Body of pancreas (tissue), 4 donors: ENCODE data around the gene OSBPL6.

Source experiments
- CTCF ChIP-seq, 7 experiments: fragments of 450-650 bp in 4 of 7; fragments of 200-600 bp in 3 of 7; sonication (generic) in 3 of 7; IDR thresholded peaks; one replicate each; pipeline ENCODE4 v1.5.1; 2016 to 2019; ENCODE audit warnings: antibody characterized with exemption in 7 of 7
- POLR2A ChIP-seq, 3 donors: fragments of 450-650 bp; IDR thresholded peaks; one replicate each; pipeline ENCODE4 v1.6.1; 2016; ENCODE audit warnings: antibody characterized with exemption in 3 of 3, mild to moderate bottlenecking in 2 of 3

GRCh38 chr2:178449700-178450523 is 255.6 kb downstream of the OSBPL6 start:
- TF ChIP-seq CTCF (IDR thresholded peaks at IDR 0.05) (no peak), POLR2A (IDR thresholded peaks at IDR 0.05) (no peak)
